ENCODE results near the gene RTF2.

GRCh38 chr20:56430957-56431356 is 37.5 kb upstream of the RTF2 start:
- TF ChIP-seq, protein P1, sequence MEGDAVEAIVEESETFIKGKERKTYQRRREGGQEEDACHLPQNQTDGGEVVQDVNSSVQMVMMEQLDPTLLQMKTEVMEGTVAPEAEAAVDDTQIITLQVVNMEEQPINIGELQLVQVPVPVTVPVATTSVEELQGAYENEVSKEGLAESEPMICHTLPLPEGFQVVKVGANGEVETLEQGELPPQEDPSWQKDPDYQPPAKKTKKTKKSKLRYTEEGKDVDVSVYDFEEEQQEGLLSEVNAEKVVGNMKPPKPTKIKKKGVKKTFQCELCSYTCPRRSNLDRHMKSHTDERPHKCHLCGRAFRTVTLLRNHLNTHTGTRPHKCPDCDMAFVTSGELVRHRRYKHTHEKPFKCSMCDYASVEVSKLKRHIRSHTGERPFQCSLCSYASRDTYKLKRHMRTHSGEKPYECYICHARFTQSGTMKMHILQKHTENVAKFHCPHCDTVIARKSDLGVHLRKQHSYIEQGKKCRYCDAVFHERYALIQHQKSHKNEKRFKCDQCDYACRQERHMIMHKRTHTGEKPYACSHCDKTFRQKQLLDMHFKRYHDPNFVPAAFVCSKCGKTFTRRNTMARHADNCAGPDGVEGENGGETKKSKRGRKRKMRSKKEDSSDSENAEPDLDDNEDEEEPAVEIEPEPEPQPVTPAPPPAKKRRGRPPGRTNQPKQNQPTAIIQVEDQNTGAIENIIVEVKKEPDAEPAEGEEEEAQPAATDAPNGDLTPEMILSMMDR (conservative IDR thresholded peaks at IDR 0.05; ENCODE audit: low read depth, low read length): no peak
- TF ChIP-seq EZH2 (IDR thresholded peaks at IDR 0.05; ENCODE audit: borderline replicate concordance, low read depth, low read length, poor library complexity, severe bottlenecking): no peak
